Muscle layer of colon (tissue), 2 donors: ENCODE data around the gene ADCY5.

Experiments used
- H3K27ac ChIP-seq: one replicate; pipeline ENCODE4 v1.7.0; 2013; ENCODE audit warnings: low read depth, mild to moderate bottlenecking, low read length, moderate library complexity
- H3K27me3 ChIP-seq, 2 donors: one replicate each; pipeline ENCODE4 v1.7.0; 2013; ENCODE audit warnings: low read length in 2 of 2, mild to moderate bottlenecking in 2 of 2; ENCODE audit not compliant: insufficient read depth in 2 of 2, control insufficient read depth in 1 of 2
- H3K36me3 ChIP-seq: one replicate; pipeline ENCODE4 v1.7.0; 2013; ENCODE audit warnings: mild to moderate bottlenecking, low read length; ENCODE audit not compliant: insufficient read depth
- H3K4me1 ChIP-seq: one replicate; pipeline ENCODE4 v1.7.0; 2013; ENCODE audit warnings: mild to moderate bottlenecking, low read length; ENCODE audit not compliant: insufficient read depth
- H3K4me3 ChIP-seq, 2 donors: one replicate each; pipeline ENCODE4 v1.7.0; 2013; ENCODE audit warnings: low read length in 2 of 2, low read depth in 1 of 2, mild to moderate bottlenecking in 1 of 2, moderate library complexity in 1 of 2
- H3K9ac ChIP-seq: one replicate; pipeline ENCODE4 v1.7.0; 2013; ENCODE audit warnings: low read length
- H3K9me3 ChIP-seq: one replicate; pipeline ENCODE4 v1.7.0; 2013; ENCODE audit warnings: mild to moderate bottlenecking, low read length
- donor health status: abdominal sarcoma.
- donor health status: Adenocarcinoma of cecum.

Gene ADCY5

DNA sequence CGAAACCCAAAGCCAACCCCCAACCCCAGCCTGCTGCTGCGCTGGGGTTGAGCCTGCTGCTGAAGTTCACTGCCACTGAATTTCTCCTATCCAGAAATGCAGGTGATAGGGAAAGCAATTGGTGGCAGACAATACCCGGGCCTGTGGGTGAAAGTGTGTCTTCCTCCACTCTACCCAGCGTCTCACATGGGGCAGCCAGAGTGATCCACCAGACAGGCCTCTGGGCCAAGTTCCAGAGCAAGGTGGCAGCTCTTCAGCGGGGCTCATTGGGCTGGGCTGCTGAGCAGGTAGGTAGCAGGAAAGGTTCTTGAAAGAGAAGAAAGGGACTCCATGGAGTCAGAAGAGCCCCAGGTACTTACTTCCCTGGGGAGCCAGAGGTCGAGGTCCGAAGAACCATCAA, 6.0 kb downstream of the ADCY5 start:
- Histone ChIP-seq H3K27me3 (no peaks in the 10 kb centered on the region), H3K27ac (no peak overlapping the region), H3K9me3 (no peaks in the 10 kb centered on the region), H3K4me1 (peaks cover 29% of the 10 kb centered on the region), H3K36me3 (no peaks in the 10 kb centered on the region), H3K4me3 (no peak overlapping the region), H3K9ac (no peak overlapping the region)

DNA sequence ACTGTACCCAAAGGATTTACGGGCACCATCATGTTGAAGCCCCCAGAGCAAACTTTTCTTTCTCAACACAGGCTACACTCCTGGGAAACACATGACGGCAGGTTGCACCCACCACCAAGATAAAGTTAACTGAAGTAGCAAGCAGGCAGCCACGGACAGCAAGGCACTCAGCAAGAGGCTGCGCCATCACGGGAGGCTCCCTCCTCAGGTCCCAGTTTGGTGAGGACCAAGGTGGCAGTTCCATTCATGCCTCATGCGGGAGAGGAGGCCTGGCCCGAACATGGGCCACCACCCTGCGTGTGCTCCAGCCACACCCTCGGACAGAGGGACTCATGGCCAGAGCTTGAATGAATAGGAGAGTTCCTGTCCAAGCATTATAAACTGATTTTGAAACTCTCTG, 6.8 kb downstream of the ADCY5 start:
- no peak overlapping the region for H3K27ac ChIP-seq
- H3K36me3 ChIP-seq = no peaks in the 10 kb centered on the region
- peaks cover 29% of the 10 kb centered on the region for H3K4me1 ChIP-seq
- no peaks in the 10 kb centered on the region for H3K9me3 ChIP-seq
- H3K4me3 ChIP-seq = no peak overlapping the region
- no peak overlapping the region for H3K9ac ChIP-seq
- no peaks in the 10 kb centered on the region for H3K27me3 ChIP-seq

- Histone ChIP-seq H3K9ac (no peak overlapping the region), H3K36me3 (no peaks in the 10 kb centered on the region), H3K9me3 (no peaks in the 10 kb centered on the region), H3K27me3 (no peaks in the 10 kb centered on the region), H3K27ac (no peak overlapping the region), H3K4me3 (no peak overlapping the region), H3K4me1 (peaks cover 28% of the 10 kb centered on the region)
Measured at GRCh38 chr3:123439806-123440580, 8.9 kb downstream of the ADCY5 start.

- H3K27me3 ChIP-seq = no peaks in the 10 kb centered on the region
- peak overlapping the region; percentile 75 for H3K27ac ChIP-seq
- no peak overlapping the region for H3K4me3 ChIP-seq
- H3K9ac ChIP-seq = no peak overlapping the region
- peaks cover 38% of the 10 kb centered on the region for H3K4me1 ChIP-seq
- no peaks in the 10 kb centered on the region for H3K36me3 ChIP-seq
- no peaks in the 10 kb centered on the region for H3K9me3 ChIP-seq
Measured at GRCh38 chr3:123432832-123433523, 15.9 kb downstream of the ADCY5 start.

- no peak overlapping the region for H3K4me3 ChIP-seq
- H3K27ac ChIP-seq = peak overlapping the region; percentile 17
- no peaks in the 10 kb centered on the region for H3K36me3 ChIP-seq
- no peak overlapping the region for H3K9ac ChIP-seq
- H3K4me1 ChIP-seq = peaks cover 41% of the 10 kb centered on the region
- no peaks in the 10 kb centered on the region for H3K9me3 ChIP-seq
- no peaks in the 10 kb centered on the region for H3K27me3 ChIP-seq
Measured at GRCh38 chr3:123431658-123432324, 17.1 kb downstream of the ADCY5 start.

- H3K27me3 ChIP-seq = no peaks in the 10 kb centered on the region
- H3K27ac ChIP-seq = no peak overlapping the region
- peaks cover 47% of the 10 kb centered on the region for H3K4me1 ChIP-seq
- no peak overlapping the region for H3K9ac ChIP-seq
- H3K36me3 ChIP-seq = no peaks in the 10 kb centered on the region
- no peak overlapping the region for H3K4me3 ChIP-seq
- no peaks in the 10 kb centered on the region for H3K9me3 ChIP-seq
Measured at GRCh38 chr3:123431007-123431657, 17.8 kb downstream of the ADCY5 start.

DNA sequence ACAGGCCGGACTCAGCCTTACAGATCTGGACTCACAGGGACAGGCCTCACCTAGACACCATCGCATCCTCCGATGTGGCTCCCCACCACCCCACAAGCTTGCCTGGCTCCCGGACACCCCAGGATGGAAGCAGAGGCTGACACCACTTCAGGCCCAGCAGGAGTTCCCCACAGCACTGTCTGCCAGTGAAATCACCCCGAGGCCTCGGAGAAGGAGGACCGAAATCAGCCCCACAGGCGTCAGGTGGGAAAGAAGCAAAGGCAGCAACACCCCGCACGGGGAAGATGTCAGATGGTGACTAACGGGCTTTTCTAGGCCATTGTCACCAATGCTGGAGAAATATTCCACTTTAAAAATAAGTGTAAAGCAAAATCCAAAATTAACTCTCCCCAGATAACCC, 18.6 kb downstream of the ADCY5 start:
- Histone ChIP-seq H3K27me3 (no peaks in the 10 kb centered on the region), H3K9me3 (no peaks in the 10 kb centered on the region), H3K27ac (no peak overlapping the region), H3K4me3 (no peak overlapping the region), H3K4me1 (peaks cover 49% of the 10 kb centered on the region), H3K9ac (no peak overlapping the region), H3K36me3 (no peaks in the 10 kb centered on the region)

DNA sequence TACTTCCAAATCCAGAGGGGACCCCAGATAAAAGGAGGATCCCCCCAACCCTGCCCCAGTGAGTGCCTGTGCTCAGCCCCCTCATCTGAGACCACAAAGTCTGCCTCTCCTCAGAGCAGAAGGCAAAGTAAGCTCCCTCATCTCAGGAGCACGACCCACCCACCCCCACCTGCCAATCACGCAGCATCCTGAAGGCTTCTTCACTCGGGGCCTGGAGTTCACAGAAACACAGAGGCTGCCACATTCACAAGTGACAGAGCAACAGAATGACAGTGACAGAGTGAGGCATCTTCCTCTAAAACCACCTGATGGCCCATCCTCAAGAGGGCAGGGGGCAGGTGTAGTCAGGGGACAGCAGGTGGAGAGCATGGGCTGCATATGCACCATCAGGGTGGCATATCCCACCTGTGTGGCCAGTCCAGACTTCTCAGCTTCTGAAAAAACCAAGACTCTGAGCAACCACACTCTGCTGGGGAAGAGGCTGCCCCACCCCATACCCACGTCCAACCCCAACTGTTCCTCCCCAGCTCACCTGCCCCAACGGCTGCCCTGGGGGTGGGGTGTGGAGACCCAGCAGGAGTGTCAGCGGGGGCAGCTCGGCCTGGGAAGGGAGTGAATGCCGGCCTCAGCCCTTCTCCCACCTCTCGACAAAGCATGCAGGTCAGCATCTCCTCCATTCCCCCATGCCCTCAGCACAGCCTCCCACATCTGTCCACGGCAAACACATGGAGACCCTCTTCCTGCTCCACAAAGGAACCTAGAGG, 19.3 kb downstream of the ADCY5 start:
- no peak overlapping the region for H3K4me3 ChIP-seq
- no peaks in the 10 kb centered on the region for H3K9me3 ChIP-seq
- no peaks in the 10 kb centered on the region for H3K27me3 ChIP-seq
- H3K4me1 ChIP-seq = peaks cover 56% of the 10 kb centered on the region
- H3K36me3 ChIP-seq = no peaks in the 10 kb centered on the region
- H3K9ac ChIP-seq = no peak overlapping the region
- H3K27ac ChIP-seq = no peak overlapping the region

DNA sequence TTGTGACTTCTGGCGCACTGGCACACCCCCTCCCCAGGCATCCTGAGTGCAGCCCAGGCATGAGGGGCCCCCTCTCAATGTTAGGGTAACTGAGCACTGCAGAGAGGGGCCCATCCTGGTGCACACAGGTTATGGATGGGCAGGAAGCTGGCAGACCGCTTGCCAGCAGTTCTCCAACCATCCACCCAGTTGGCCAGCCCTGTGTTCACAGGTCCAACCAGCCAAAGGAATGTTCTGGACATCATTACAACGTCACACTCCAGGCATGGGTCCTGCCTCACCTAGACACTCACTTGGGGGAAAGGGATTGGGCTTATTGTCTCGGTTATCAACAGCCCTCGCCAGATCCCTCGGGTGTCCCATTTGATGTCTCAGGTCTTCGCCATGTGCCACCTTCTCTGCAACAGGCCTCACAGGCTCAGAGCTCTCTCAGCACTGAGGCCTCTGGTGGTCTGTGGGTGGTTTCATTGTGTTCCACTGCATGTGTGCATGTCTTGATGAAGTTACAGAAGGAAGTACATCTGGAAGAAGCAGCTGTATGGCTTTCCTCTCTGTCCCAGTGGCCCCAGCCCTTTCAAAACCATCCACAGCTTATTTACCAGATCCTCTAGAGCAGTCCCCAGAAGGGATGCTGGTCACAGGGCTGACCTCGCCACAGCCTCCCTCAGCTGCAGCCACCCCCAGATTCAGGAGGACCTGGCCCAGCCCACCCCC, 23.7 kb downstream of the ADCY5 start:
- Histone ChIP-seq H3K27ac (no peak overlapping the region), H3K9me3 (no peaks in the 10 kb centered on the region), H3K27me3 (no peaks in the 10 kb centered on the region), H3K4me3 (no peak overlapping the region), H3K4me1 (peaks cover 71% of the 10 kb centered on the region), H3K9ac (no peak overlapping the region), H3K36me3 (no peaks in the 10 kb centered on the region)

DNA sequence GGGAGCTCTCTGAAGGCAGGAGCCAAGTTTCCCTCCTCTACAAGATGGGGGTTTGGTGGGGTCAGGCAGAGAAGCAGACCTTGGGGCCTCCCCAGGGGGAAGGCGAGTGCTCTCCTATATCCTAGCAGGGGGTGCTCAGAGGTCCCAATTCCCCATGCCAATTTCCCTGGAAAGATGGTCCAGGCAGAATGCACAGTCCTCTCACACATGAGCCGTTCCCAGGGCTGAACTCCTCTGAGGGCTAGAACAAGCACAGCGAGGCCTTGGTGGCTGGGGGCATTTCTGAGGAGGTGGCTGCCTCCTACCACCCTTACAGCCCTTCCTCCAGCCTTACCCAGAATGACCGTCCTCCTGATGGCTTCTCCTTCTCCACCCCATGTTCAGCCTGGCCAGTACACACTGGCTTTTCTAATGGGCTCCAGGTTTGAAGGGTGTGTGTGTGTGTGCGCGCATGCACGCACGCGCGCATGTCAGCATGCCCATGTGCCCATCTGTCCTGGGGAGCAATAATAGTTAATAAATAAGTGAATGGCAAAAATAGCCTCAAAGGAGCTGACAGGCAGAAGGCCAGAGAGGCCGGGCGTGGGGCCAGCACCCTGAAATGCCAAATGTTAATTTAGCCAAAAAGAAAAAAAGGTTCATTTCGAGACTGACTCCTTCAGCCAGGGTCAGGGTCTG, 24.4 kb downstream of the ADCY5 start:
- Histone ChIP-seq H3K36me3 (no peaks in the 10 kb centered on the region), H3K4me1 (peaks cover 74% of the 10 kb centered on the region), H3K9ac (no peak overlapping the region), H3K4me3 (no peak overlapping the region), H3K27me3 (no peaks in the 10 kb centered on the region), H3K9me3 (no peaks in the 10 kb centered on the region), H3K27ac (no peak overlapping the region)
